Erythroblast (primary cell): ENCODE measurements around the gene CANT1.

Experiments
- GATA1 ChIP-seq: IDR thresholded peaks from 2 replicates; pipeline ENCODE4 v1.6.1; 2011; ENCODE audit warnings: low read depth, mild to moderate bottlenecking, control low read depth, low read length, moderate library complexity
- POLR2A ChIP-seq: IDR thresholded peaks from 2 replicates; pipeline ENCODE4 v1.6.1; 2011; ENCODE audit warnings: mild to moderate bottlenecking, low read length

DNA sequence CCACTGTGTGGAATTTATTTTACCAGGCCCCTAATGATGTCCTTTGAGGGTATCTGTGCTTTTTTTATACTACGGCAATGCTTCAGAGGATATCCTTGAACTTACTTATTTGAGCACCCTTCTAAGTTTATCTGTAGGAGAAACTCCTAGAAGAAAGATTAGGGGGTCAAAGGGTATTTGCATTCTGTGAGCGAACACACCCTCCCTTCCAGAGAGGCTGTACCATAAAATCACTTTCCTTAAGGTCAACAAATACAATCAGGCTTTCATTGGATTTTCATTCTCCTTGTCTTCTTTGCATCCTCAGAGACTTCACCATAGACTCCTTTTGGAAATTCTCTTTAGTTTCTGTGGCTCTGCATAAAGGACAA is 9.7 kb upstream of the CANT1 start:
- no peak for TF ChIP-seq POLR2A
- no peak for TF ChIP-seq GATA1
